ENCODE data around the gene STMND1. TPM values are rescaled to one million over a fixed set of nuclear protein-coding genes. Genes with fewer than 3 reads are reported as not detected.

Gene STMND1
- total and polyA plus RNA-seq, 10 of the 15 experiments (the other 5 are each of a cell fraction or from before 2014, with no cell fraction given): 0.15 TPM; not detected in 9

DNA sequence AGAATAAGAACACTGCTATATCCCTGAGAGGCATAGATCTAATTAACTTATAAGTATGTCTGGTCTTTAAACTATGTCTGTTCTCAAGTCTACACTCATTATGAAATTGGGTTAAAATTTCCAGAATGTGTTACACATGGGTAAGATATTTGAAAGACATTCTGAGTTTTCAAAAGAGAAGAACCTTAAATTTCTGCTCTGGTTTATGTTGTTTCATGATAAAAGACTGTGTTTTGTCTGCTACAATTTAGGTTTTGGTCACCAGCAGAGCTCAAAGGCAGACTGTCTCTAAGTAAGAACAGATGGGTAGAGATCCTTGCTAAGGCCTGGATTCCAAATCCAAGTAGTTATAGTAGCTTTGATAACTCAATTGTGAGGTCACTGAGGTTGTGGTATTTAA, 6.0 kb downstream of the STMND1 start:
- ChIA-PET POLR2A (interaction anchor here (0.5 kb wide), 1 partner anchor 92 kb away, joined by 7 read pairs; no protein-coding TSS in a partner anchor), CTCF (no interaction called here), SMC1A (ENCODE audit: uncharacterized antibody, unreplicated experiment) (no interaction called here), RAD21 (ENCODE audit: unreplicated experiment) (no interaction called here)
- ATAC-seq (no peak), DNase-seq (ENCODE audit: low read depth, low spot score) (no peak), FAIRE-seq (no peak)
- no peak for TF ChIP-seq ZNF622 (IDR thresholded peaks at IDR 0.05)
- no peak for TF ChIP-seq MEF2B (IDR thresholded peaks at IDR 0.05; ENCODE audit: partially characterized antibody, poor library complexity, severe bottlenecking)
- no peak for TF ChIP-seq NBN (IDR thresholded peaks at IDR 0.05)
- TF ChIP-seq POLR2AphosphoS2 (IDR thresholded peaks at IDR 0.05; ENCODE audit: low read depth, low read length): no peak
- TF ChIP-seq SIN3A (IDR thresholded peaks at IDR 0.05; ENCODE audit: low read depth, low read length): no peak
- TF ChIP-seq FOXK2 (IDR thresholded peaks at IDR 0.05): no peak
- no peak for TF ChIP-seq ETV6 (conservative IDR thresholded peaks at IDR 0.05 in 1 of 2, IDR thresholded peaks at IDR 0.05 in 1 of 2; ENCODE audit: borderline replicate concordance in 1 of 2, low read depth in 1 of 2)
- TF ChIP-seq BCL11A (IDR thresholded peaks at IDR 0.05; ENCODE audit: low read depth, low read length): no peak
- TF ChIP-seq POLR2A (IDR thresholded peaks at IDR 0.05; ENCODE audit: low read depth, low read length): no peak
- TF ChIP-seq SUPT20H (IDR thresholded peaks at IDR 0.05; ENCODE audit: borderline replicate concordance, control insufficient read depth, low read depth, low read length): no peak
- no peak for TF ChIP-seq MEF2A (IDR thresholded peaks at IDR 0.05; ENCODE audit: insufficient read depth, low read depth, low read length)
- TF ChIP-seq ZSCAN29 (IDR thresholded peaks at IDR 0.05): no peak
- no peak for TF ChIP-seq HDAC6 (IDR thresholded peaks at IDR 0.05; ENCODE audit: unreplicated experiment)
- no peak for TF ChIP-seq IKZF1 (conservative IDR thresholded peaks at IDR 0.05)
- no peak for TF ChIP-seq RUNX3 (IDR thresholded peaks at IDR 0.05; ENCODE audit: low read length)
- TF ChIP-seq EGR1 (IDR thresholded peaks at IDR 0.05; ENCODE audit: borderline replicate concordance in 1 of 2, low read depth in 2 of 2, low read length in 2 of 2): no peak
- no peak for TF ChIP-seq CEBPB (IDR thresholded peaks at IDR 0.05; ENCODE audit: borderline replicate concordance in 1 of 2, low read depth in 2 of 2, low read length in 2 of 2)
- no peak for TF ChIP-seq MTA2 (IDR thresholded peaks at IDR 0.05; ENCODE audit: low read depth)
- no peak for TF ChIP-seq CREM (IDR thresholded peaks at IDR 0.05; ENCODE audit: low read depth)
- no peak for TF ChIP-seq ESRRA (IDR thresholded peaks at IDR 0.05; ENCODE audit: low read length)
- Histone ChIP-seq H2AFZ (ENCODE audit: control insufficient read depth, low read depth, low read length) (no peak overlapping the region), H3K9me3 (replicated peaks; ENCODE audit: control insufficient read depth, insufficient read depth, low read length) (no peaks in the 10 kb centered on the region), H3K4me2 (ENCODE audit: control insufficient read depth, insufficient read depth) (no peak overlapping the region), H3K27me3 (replicated peaks in 1 of 2; ENCODE audit: control insufficient read depth in 2 of 2, insufficient read depth in 2 of 2, low read length in 1 of 2) (no peaks in the 10 kb centered on the region), H3K9ac (ENCODE audit: control insufficient read depth, insufficient read depth, low read length) (no peak overlapping the region), H3K79me2 (ENCODE audit: control insufficient read depth, insufficient read depth, low read length) (no peaks in the 10 kb centered on the region), H4K20me1 (ENCODE audit: control insufficient read depth, insufficient read depth) (no peaks in the 10 kb centered on the region), H3K27ac (ENCODE audit: control insufficient read depth, insufficient read depth) (no peak overlapping the region), H3K4me3 (no peak overlapping the region), H3K36me3 (ENCODE audit: control insufficient read depth in 2 of 2, insufficient read depth in 2 of 2, low read length in 1 of 2) (no peaks in the 10 kb centered on the region), H3K4me1 (ENCODE audit: control insufficient read depth, insufficient read depth, low read length) (no peaks in the 10 kb centered on the region)
- in situ Hi-C loops (cut with MboI): no loop called here
- BruUV-seq (replicated peaks): no TSS peak
- intact Hi-C loops (cut with micrococcal nuclease; ENCODE audit: unreplicated experiment): no loop called here

All from GM12878 (cell line).